ELR (cell line): ENCODE results near the gene DNAJC6.
"Not testable (repeated sequence)": the region's sequence is repeated elsewhere in the genome, so short reads cannot be mapped to it uniquely, and the experiment has no call there.

ENCODE experiments used
- DNase-seq: peaks from one replicate; pipeline ENCODE4 v3.0.0-alpha.2; 2015; ENCODE audit warnings: low read depth

Gene DNAJC6

DNA sequence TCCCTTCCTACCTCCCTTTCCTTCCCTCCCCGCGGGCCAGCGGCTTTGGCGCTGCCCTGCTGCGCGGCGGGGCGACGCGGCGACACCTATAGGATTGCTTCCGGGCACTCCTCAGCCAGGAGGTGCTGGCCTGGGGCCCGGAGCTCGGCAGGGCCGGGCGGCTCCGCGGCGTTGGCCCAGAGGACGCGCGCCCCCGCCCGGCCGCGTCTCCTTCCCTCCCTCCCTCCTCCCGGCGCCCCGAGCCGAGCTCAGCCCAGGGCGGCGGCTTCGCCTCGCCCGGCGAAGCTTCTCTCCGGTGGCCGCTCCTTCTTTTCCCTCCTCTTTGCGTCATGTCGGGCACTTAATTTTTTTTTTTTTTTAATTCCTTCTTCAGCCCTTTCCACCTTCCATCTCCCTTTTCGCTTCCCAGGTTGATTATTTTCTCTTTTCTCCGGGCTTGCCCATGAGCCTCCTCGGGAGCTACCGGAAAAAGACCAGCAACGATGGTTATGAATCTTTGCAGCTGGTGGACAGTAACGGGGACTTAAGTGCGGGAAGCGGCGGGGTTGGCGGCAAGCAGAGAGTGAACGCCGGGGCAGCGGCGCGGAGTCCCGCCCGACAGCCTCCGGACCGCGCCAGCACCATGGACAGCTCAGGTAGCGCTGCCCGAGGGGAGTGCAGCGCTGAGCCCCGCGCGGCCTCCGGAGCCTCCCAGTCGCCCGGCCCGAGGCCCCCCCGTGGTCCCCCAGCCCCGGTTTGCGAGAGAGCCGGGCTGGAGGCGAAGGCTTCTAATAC lies at the start of gene DNAJC6:
DNAJC6 (plus strand) TSS at position 240 of the 774 bp plus-strand sequence; CDS start at position 443, 203 bp downstream.
- DNase-seq, result peak; percentile 76

DNA sequence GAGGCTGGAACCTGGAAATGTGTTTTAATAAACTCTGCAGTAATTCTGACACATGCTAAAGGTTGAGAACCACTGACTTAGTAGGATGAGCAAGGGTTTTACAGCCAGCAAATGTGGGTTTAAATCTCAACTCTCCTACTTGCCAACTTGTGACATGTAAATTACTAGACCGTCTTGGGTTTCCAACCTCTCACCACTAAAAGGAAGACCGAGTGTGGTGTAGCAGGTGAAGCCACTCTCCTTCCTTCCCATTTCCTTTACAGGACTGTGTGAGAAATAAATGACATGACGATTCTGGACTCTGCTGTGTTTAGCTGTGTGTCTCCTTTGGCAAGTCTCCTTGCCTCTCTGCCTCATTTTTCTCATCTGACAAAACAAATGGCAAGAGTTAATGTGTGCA lies 49.5 kb upstream of the DNAJC6 start:
- no peak for DNase-seq

DNA sequence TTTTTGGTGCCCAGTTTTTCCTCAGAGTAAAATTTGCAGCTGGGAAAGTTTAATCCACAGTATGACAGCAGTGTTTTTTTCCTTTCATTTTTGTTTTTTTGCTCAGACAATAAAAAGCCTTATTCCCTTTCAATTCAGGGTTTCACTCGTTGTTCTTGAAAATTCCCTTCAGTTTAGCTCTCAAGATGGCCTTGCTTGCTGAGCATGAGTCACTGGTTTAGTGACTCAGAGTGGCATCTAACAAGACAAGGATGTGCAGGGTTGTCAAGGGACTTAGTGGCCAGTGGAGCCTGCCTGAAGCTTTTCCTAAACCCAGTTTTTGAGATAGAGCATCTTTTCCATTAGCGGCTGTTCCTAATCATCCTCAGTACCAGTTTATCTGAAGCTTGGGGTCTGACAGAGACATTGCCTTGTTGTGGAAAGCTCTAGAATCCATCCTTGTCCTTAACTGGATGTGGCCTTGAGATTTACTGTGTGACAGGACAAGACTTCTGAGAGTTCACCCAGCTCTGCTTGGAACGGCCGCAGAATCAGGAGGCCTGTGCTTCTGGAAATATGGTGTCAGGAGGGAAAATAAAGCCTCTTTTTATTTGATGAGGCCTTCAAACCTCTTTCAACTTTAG lies 48.4 kb upstream of the DNAJC6 start:
- peak; percentile 90 for DNase-seq

DNA sequence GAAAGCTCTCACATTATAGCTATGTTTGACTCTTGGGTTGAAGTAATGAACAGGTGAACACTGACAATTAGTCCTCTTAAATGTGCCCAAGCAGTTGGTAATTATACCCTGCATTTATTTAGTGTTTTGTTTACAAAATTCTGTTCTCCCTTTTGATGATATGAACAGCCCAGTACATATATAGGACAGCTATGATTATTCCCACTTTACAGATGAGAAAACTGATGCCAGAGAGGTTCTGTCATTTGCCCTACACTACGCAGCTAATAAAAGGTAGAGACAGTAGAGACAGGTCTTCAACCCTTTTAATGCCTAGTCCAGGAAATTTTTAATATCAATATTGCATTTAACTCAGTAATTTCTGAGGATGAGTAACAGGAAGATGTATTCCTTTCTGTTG lies 46.1 kb upstream of the DNAJC6 start:
- DNase-seq, result no peak

DNA sequence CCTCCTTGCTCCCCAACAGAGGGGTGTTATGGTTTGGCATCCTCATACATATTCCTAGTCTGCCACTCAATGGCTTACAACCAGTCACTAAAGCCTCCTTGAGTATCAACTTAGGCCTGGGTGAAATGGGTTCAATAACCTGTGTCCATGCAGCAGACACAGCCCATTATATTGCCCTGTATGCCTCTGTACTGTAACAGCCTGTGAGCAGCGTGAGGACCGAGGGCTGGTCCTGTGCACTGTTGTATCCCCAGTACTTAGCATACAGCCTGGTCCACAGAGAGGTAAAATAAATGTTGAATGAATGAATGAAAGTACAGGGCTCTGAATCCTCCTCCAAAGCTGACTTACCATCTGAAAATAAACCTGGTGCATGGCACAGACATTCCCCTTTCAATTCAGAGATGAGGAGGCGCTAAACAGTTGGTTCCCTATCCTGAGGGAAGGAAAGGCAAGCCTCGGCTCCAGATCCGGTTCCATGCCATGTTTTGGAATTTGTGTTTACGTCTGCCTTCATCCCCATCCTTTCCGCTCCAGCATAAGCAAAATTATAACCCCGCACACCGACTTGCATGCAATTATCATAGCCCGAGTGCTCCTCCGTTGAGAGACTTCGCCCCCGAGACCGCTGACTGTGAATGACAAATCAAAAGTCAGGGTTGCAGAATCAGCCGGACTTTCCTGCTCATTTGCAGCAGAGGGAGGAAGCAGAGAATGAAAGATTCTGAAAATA lies 45.0 kb upstream of the DNAJC6 start:
- DNase-seq, result peak; percentile 86

DNA sequence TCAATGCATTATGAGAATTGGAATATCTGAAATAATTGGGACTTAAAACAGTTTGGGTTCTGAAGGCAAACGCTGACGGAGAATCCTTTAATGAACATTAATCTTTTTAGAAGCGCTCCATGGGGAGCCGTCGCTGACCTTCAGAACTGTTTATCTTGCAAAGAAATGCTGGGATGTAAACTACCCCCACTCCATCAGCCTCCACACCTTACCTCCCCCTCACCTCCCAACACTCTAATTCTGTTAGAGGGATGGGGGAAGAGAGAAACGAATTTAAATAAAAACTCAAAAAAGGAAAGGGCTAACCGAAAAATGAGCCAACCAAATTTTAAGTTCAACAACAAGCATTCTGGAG lies 44.1 kb upstream of the DNAJC6 start:
- no peak for DNase-seq

DNA sequence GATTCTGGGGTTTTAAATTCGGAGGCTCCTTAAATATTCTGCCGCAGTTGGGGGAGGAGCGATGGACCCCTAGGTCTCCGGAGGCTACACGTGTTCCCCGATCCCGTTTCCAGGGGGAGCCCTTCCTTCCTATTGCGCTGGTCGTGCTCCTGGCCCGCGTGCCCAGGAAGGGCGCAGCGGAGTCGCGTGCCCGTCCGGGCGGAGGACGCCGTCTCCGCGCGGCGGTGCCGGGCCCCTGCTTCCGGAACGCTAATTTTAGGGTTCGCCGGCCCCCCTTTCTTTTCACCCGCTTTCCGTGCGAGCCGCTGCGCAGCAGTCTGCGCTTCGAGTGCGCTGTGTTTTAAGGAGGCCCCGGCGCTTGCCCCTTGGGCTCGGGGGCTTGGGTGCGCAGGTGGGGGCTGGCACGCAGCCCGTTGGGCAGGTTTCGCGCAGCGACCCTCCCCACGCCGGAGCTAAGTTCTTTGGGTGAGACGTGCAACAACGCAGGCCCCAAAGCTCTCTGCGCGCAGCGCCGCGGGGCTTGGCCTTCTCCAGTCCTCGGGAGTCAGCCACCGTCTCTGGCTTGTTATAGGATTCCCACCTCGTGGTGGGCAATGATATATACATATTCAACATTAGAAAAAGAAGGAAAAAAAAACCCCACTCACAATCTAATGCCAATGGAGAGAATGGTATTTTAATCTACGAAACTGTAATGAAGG lies 43.5 kb upstream of the DNAJC6 start:
- peak; percentile 80 for DNase-seq

DNA sequence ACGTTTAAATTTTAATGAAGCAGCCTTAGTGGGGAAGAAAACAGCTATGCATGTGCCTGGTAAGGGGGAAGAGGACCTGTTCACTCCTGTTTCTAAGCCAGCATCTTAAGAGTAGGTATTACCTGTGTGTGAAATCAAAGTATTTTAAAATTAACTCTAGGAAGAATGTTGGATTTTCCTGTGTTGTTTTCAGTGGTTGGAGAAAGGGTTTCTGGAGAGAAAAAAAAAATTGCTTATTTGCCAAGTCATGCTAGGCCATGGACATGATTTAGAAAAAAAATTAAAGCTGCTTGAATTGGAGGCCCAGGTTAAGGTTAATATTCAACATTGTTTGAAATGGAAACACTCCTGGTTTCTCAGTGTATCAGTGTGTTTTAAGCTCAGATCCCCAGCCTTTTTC lies 42.9 kb upstream of the DNAJC6 start:
- no peak for DNase-seq

DNA sequence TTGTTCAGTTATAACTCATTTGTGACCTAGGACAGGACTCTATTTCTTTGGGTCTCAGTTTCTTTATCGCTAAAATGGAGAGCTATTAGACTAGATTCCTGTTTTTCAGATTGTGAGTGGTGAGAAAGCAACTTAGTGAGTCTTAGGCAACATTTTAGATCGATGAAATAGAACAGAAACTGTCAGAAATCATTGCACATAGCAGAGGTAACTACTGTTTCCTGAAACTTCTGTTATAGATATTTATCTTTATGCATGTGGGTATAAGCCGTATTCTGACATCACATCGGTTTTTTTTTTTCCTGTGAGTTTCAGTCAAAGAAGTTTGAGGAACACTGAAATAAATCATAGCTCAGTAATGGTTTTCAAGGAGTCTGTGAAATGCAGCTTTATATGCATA lies 42.1 kb upstream of the DNAJC6 start:
- DNase-seq, result no peak

DNA sequence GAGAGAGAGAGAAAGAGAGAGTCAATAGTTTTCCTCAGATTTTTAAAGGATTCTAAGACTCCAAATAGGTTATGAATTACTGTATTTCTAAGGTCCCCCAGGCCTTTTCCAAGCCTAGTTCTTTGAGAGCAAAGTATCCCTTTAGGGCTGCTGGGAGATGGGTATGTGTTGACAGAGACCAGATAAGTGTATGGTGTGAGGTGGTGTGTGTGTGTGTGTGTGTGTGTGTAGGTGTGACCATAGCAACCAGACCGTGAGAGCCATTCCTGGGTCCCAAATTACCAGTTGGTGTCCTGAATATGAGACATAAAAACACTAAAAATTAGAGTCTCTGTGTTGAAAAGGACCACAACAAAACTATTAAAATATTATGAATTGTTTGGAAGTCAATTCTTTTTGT lies 41.7 kb upstream of the DNAJC6 start:
- DNase-seq, result no peak

DNA sequence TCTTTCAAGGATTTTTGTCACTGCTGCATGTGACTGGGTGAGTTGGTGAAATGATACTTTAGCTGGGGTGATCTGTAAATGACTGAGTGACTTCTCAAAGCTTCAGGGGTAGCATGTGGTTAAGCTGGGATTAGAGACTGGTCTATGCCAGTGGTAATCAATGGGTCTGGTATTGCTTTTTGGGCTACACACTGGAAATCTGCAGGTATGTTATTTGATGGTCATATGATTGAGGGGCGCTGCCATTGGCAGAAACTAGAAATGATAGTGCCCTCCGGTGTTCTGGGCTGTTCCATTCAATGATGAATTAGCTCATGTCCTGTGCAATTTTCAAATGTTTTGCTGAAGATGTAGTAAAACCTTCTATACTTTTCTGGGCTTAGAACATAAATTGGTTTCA lies 39.7 kb upstream of the DNAJC6 start:
- no peak for DNase-seq

DNA sequence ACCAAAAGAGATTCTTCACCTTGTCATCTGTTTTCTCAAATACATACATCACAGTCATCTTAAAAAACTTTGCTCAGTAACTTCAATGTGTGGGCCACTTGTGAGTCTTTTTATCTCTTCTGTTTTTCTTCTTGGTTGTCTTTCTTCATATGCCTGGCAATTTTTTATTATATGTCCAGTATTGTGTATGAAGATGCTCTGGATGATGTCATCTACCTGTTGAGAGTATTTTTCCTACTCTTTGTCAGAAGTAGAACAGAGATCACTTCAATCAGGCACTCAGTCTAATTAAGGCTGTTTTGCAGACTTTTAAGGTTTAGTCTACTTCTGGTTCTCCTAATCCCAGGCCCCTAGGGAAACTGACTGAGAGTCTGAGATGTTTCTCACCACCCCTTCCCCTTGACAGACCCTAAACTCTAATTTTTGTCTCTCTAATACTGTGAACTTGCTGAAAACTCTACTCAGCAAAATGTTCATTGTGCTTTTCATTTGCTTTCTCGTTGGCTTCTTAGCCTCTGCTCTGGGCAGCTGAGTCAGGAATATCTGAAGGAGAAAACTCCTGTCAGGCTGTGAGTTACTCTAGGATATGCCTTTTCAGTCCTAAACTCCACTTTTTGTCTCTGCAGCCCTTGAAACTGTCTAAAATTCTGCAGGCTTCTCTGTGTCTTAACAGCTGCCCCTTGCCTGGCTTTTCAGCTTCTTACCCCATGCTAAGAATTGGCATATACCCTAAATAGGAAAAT lies 33.0 kb upstream of the DNAJC6 start:
- DNase-seq, result no peak

DNA sequence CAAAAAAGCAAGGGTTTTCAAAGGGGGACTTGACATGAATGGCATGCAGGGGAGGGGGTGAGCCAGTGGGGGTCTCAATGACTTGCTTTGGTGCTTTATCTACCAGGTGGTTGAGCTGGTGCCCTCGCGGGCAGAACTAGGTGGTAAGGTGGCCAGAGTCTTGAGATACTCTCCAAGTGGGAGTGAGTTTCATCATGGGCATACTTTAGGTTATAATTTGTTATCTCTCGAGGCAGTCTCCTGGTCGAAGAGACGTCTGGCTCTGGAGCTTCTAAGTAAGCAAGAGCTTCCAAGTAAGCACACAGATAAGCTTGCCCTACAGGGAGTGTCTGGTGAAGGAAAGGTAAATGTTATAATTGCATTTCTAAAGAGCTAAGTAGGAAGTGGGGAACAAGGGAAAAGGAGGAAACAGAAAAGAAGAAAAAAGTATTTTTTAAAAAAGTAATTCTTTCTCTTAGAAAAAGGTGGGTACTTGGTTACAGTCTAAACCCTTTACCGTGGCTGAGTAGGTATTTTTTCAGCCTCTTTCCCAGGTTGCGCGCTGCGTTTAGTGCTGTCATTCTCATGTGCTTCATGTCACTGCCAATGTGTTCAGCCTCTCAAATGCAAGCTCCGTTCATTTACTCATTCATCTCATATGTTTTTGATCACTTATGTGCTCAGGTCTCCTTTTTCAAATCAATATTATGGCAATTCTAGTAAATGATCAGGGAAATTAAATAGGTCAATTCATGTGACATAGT lies 31.6 kb upstream of the DNAJC6 start:
- DNase-seq, result no peak

DNA sequence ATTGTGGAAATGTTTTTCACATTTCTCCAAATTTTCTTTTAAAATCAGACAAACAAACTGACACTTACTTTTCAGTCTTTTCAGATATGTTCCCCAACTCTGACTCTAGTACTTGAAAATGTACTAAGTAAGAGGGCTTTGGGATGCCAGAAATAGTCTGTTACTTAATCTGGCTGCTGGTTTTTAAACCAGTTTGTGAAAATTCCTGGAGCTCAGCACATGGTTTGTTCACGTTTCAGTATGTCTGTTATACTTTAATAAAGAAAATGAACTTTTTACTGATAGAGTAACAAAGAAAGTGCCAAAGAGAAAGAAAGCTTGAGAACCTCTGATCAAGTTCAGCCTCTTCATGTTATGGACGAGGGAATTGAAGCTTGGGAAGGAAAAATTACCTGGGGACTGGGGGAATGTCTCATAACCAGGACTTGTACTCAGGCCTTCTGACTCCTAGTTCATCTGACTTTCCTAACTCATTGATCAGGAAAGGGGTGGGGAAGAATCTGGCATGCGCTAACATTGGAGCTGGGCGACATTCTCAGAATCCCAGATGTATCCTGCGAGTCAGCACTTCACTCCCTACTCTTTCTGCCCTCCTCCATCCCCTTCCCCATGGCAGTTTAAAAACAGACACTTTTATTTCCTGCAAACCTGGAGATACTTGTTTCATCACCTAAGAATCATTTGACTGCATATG lies 30.8 kb upstream of the DNAJC6 start:
- no peak for DNase-seq

DNA sequence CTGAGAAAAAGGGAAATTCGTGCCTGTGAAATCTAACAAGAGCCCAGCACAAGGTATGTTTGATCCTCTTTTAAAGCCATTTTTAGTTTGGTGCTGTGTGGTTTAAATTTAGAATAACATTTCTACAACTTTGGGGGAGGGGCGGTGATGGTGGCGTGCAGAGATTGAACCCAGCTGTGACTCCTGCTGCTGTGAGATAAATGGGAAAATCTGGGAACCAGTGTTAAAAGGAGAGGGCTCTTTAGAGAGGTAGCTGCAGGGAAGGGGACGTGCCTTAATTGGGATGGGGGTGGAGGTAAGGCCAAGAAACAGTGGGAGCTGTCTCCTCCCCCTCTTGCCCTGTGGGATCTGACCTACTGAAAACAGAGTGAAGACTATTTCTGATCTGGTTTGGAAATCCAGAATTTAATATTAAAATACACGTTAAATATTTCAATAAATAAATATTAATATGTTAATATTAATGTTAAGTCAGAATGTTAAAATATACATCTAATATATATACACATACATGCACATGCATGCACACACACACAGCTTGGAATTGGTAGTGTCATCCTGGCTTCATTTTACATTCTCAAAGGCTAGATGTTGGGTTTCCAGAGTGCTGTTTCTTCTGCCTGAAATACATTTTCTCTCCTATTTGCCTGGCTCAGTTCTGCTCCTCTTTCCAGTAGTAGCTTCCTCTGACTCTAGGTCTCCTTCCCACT lies 30.1 kb upstream of the DNAJC6 start:
- DNase-seq, result no peak

DNA sequence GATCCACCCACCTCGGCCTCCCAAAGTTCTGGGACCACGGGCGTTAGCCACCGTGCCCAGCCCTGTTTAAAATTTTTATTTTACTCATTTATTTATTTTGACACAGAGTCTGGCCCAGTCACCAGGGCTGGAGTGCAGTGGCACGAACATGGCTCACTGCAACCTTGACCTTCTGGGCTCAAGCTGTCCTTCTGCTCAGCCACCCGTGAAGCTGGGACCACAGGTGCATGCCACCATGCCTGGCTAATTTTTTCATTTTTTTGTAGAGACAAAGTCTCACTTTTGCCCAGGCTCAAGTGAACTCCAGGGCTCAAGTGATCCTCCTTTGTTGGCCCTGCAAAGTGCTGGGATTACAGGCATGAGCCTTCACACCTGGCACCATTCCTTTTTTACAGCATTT lies 27.5 kb upstream of the DNAJC6 start:
- DNase-seq, result no peak

DNA sequence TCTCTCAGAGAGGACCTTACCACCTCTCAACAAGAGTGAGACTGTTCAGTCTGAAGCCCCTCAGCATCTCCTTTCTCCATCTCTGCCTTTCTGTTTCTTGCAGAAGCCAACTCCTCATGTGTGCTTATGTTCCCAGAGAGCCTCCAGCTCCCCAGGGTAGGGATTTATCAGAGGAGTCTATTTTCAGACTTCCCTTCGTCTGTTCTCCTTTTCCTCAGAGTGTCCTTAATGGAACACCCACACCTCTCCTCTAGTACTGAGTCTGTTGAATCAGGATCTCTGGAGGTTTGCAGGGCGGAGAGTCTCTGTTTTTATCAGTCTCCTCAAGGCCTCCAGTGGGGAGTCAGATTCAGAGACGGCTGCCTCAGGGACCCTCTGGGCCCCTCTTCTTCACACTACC lies 25.1 kb upstream of the DNAJC6 start:
- no peak for DNase-seq

DNA sequence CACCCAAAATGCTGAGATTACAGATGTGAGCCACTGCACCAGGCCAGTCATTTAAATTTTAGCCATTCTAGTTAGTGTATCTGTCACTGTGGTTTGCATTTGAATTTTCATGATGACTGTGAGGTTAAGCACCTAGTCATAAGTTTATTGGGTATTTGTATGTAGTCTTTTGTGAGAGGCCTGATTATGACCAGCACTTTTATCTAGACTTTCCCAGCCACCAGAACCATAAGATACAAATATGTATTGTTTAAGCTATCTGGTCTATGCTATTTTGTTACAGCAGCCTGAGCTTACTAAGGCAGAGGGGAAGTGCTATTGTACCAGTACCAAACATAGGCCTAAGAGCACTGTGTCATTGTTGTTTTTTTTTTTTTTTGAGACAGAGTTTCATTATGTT lies 19.9 kb upstream of the DNAJC6 start:
- no peak for DNase-seq

DNA sequence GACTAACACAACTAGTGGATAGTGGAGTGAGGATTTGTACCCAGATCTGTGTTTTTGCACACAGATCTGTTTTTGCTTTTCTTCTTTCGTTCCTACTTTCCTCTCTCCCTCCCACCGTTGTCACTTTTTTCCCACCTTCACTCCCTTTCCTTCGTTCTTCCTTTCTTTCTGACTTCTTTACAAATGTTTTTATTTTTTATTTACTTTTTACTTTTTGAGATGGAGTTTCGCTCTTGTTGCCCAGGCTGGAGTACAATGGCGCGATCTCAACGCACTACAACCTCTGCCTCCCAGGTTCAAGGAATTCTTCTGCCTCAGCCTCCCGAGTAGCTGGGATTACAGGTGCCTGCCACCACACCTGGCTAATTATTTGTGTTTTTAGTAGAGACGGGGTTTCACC lies 17.5 kb upstream of the DNAJC6 start:
- not testable (repeated sequence) for DNase-seq
